ENCODE measurements around the gene CGB3.

CGB3 gene

DNA sequence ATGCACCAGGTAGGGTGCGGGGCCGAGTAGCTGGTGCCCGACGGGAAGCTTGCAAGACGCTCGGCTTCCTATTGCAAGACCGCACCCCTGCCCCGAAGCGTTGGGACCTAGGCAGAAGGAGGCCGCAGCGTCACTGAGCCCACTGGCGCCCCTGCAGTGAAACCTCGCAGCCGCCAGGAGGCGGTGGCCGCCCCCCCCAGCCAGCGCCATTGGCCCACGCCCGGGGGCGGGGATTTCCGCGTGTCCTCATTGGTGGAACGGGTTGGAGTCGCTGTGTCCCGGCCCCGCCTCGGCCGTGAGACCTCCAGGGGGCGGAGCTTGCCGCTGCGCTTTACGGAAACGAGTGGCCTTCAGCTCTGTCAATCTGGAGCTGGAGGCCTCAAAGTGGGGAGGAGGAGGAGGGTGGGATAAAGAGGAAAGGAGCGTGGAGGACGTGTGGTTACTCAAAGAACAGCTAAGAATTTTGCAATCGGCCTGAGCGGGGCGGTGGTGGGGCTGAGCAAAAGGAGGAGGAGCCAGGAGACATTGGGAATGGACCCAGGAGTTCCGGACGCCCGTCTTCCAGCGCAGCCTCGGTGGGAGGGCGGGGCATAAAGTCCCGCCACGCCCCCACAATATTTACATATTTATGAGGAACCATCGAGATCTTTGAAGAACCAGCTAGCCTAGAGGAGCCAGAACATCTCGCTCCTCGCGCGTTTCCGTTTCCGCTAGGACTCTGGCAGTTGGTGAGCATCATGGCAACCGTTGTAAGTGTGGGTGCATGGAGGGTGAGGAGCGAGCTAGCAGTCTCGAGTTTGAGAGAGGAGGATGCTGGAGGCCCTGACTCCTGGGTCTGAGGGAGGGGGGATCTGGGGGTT, 30.7 kb downstream of the CGB3 start, which contains the start of the genes GYS1 and RUVBL2 (continued):
- TF ChIP-seq OSR2 (tag by site-specific recombination; IDR thresholded peaks at IDR 0.05), result no peak
- TF ChIP-seq, protein P1, sequence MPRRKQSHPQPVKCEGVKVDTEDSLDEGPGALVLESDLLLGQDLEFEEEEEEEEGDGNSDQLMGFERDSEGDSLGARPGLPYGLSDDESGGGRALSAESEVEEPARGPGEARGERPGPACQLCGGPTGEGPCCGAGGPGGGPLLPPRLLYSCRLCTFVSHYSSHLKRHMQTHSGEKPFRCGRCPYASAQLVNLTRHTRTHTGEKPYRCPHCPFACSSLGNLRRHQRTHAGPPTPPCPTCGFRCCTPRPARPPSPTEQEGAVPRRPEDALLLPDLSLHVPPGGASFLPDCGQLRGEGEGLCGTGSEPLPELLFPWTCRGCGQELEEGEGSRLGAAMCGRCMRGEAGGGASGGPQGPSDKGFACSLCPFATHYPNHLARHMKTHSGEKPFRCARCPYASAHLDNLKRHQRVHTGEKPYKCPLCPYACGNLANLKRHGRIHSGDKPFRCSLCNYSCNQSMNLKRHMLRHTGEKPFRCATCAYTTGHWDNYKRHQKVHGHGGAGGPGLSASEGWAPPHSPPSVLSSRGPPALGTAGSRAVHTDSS (tag by site-specific recombination; IDR thresholded peaks at IDR 0.05), result peak; percentile 96
- no peak for TF ChIP-seq ZNF302 (tag by site-specific recombination; IDR thresholded peaks at IDR 0.05; ENCODE audit: low read depth)
- TF ChIP-seq ZNF548 (tag by site-specific recombination; IDR thresholded peaks at IDR 0.05), result no peak
- TF ChIP-seq ZNF521 (tag by site-specific recombination; IDR thresholded peaks at IDR 0.05), result no peak
- TF ChIP-seq ZNF146 (tag by site-specific recombination; IDR thresholded peaks at IDR 0.05), result no peak
- TF ChIP-seq ZNF561 (tag by site-specific recombination; IDR thresholded peaks at IDR 0.05; ENCODE audit: borderline replicate concordance), result 0 out of 2 replicates have a peak, but pooled peaks have one; percentile 51
- TF ChIP-seq GLI4 (tag by site-specific recombination; IDR thresholded peaks at IDR 0.05), result no peak
- TF ChIP-seq, protein P2, sequence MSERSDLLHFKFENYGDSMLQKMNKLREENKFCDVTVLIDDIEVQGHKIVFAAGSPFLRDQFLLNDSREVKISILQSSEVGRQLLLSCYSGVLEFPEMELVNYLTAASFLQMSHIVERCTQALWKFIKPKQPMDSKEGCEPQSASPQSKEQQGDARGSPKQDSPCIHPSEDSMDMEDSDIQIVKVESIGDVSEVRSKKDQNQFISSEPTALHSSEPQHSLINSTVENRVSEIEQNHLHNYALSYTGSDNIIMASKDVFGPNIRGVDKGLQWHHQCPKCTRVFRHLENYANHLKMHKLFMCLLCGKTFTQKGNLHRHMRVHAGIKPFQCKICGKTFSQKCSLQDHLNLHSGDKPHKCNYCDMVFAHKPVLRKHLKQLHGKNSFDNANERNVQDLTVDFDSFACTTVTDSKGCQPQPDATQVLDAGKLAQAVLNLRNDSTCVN (tag by site-specific recombination; optimal IDR thresholded peaks at IDR 0.05), result peak; percentile 16

DNA sequence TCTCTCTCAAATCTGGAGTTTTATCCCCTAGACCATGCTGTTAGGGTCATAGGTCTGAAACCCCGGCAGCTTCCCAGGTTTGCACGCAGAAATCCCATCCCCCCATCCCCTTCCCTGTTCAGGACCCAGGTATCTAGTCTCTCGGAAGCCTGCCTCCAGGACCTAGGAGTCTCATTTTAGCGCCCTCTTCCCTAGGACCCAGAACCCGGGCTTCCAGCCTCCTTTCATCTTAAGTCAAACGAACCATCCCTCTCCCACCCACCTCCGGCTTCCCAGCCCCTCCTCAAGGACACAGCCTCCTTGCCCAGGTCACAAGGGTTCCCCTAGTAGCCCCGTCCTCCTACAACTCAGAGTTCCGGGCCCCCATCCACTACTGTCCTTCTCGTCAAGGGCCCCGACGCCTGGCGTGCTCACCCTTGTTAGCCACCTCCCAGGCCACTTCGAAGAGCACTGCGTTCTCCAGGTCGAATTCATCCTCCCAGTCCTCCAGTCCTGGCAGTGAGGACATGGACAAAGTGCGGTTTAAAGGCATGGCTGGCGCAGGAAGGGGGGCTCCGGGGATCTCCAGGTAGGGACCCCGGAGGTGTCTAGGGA, 31.5 kb downstream of the CGB3 start:
- ChIA-PET POLR2A (interaction anchor here (0.9 to 2.8 kb wide), 26 partner anchors 9 to 459 kb away, joined by 3 to 33 read pairs (median 7); partner anchors contain the start of genes DHDH, LHB, LIN7B and NTF4), CTCF (interaction anchor here (0.6 to 2.9 kb wide), 39 partner anchors 9 to 366 kb away, joined by 3 to 79 read pairs (median 5); partner anchors contain the start of genes CGB2, CGB7 and NUCB1)
- Histone ChIP-seq H3K4me1 (ENCODE audit: control insufficient read depth, insufficient read depth, low read length) (peaks cover 12% of the 10 kb centered on the region; the same call in 1 of the 2 replicates), H3K27ac (ENCODE audit: extremely low read depth, low read depth, low read length) (peak overlapping the region; percentile 81), H3K9me3 (ENCODE audit: control insufficient read depth, insufficient read depth, low read depth, low read length) (no peaks in the 10 kb centered on the region), H3K4me3 (ENCODE audit: low read depth, low read length) (peak overlapping the region; percentile 54), H3K36me3 (ENCODE audit: control insufficient read depth in 2 of 2, insufficient read depth in 1 of 2, low read length in 2 of 2) (peaks cover 18 to 34% of the 10 kb centered on the region in 2 experiments; a peak in 2 of 3 replicates)
- TF ChIP-seq, protein P3, sequence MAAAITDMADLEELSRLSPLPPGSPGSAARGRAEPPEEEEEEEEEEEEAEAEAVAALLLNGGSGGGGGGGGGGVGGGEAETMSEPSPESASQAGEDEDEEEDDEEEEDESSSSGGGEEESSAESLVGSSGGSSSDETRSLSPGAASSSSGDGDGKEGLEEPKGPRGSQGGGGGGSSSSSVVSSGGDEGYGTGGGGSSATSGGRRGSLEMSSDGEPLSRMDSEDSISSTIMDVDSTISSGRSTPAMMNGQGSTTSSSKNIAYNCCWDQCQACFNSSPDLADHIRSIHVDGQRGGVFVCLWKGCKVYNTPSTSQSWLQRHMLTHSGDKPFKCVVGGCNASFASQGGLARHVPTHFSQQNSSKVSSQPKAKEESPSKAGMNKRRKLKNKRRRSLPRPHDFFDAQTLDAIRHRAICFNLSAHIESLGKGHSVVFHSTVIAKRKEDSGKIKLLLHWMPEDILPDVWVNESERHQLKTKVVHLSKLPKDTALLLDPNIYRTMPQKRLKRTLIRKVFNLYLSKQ (tag by site-specific recombination; IDR thresholded peaks at IDR 0.05; ENCODE audit: borderline replicate concordance), result no peak
- TF ChIP-seq, protein P4, sequence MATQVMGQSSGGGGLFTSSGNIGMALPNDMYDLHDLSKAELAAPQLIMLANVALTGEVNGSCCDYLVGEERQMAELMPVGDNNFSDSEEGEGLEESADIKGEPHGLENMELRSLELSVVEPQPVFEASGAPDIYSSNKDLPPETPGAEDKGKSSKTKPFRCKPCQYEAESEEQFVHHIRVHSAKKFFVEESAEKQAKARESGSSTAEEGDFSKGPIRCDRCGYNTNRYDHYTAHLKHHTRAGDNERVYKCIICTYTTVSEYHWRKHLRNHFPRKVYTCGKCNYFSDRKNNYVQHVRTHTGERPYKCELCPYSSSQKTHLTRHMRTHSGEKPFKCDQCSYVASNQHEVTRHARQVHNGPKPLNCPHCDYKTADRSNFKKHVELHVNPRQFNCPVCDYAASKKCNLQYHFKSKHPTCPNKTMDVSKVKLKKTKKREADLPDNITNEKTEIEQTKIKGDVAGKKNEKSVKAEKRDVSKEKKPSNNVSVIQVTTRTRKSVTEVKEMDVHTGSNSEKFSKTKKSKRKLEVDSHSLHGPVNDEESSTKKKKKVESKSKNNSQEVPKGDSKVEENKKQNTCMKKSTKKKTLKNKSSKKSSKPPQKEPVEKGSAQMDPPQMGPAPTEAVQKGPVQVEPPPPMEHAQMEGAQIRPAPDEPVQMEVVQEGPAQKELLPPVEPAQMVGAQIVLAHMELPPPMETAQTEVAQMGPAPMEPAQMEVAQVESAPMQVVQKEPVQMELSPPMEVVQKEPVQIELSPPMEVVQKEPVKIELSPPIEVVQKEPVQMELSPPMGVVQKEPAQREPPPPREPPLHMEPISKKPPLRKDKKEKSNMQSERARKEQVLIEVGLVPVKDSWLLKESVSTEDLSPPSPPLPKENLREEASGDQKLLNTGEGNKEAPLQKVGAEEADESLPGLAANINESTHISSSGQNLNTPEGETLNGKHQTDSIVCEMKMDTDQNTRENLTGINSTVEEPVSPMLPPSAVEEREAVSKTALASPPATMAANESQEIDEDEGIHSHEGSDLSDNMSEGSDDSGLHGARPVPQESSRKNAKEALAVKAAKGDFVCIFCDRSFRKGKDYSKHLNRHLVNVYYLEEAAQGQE (tag by site-specific recombination; IDR thresholded peaks at IDR 0.05), result no peak
- TF ChIP-seq ZNF777 (tag by site-specific recombination; IDR thresholded peaks at IDR 0.05; ENCODE audit: borderline replicate concordance), result peak; percentile 61; the same call in 1 of the 2 replicates
- TF ChIP-seq ZNF664 (tag by site-specific recombination; IDR thresholded peaks at IDR 0.05), result no peak
- TF ChIP-seq OVOL3 (tag by site-specific recombination; IDR thresholded peaks at IDR 0.05), result 0 out of 2 replicates have a peak, but pooled peaks have one; percentile 23
- TF ChIP-seq ZNF335 (tag by site-specific recombination; conservative IDR thresholded peaks at IDR 0.05), result peak; percentile 80
- TF ChIP-seq ZBTB20 (tag by site-specific recombination; IDR thresholded peaks at IDR 0.05), result peak; percentile 99
- 0 out of 2 replicates have a peak, but pooled peaks have one; percentile 16 for TF ChIP-seq KLF7 (tag by site-specific recombination; IDR thresholded peaks at IDR 0.05; ENCODE audit: borderline replicate concordance)
- TF ChIP-seq, protein P5, sequence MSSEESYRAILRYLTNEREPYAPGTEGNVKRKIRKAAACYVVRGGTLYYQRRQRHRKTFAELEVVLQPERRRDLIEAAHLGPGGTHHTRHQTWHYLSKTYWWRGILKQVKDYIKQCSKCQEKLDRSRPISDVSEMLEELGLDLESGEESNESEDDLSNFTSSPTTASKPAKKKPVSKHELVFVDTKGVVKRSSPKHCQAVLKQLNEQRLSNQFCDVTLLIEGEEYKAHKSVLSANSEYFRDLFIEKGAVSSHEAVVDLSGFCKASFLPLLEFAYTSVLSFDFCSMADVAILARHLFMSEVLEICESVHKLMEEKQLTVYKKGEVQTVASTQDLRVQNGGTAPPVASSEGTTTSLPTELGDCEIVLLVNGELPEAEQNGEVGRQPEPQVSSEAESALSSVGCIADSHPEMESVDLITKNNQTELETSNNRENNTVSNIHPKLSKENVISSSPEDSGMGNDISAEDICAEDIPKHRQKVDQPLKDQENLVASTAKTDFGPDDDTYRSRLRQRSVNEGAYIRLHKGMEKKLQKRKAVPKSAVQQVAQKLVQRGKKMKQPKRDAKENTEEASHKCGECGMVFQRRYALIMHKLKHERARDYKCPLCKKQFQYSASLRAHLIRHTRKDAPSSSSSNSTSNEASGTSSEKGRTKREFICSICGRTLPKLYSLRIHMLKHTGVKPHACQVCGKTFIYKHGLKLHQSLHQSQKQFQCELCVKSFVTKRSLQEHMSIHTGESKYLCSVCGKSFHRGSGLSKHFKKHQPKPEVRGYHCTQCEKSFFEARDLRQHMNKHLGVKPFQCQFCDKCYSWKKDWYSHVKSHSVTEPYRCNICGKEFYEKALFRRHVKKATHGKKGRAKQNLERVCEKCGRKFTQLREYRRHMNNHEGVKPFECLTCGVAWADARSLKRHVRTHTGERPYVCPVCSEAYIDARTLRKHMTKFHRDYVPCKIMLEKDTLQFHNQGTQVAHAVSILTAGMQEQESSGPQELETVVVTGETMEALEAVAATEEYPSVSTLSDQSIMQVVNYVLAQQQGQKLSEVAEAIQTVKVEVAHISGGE (tag by site-specific recombination; conservative IDR thresholded peaks at IDR 0.05; ENCODE audit: low read depth), result peak; percentile 60; the same call in 1 of the 2 replicates
- TF ChIP-seq, protein P6, sequence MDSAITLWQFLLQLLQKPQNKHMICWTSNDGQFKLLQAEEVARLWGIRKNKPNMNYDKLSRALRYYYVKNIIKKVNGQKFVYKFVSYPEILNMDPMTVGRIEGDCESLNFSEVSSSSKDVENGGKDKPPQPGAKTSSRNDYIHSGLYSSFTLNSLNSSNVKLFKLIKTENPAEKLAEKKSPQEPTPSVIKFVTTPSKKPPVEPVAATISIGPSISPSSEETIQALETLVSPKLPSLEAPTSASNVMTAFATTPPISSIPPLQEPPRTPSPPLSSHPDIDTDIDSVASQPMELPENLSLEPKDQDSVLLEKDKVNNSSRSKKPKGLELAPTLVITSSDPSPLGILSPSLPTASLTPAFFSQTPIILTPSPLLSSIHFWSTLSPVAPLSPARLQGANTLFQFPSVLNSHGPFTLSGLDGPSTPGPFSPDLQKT (IDR thresholded peaks at IDR 0.05; ENCODE audit: borderline replicate concordance, low read depth, low read length), result no peak
- TF ChIP-seq ZNF394 (tag by site-specific recombination; IDR thresholded peaks at IDR 0.05; ENCODE audit: borderline replicate concordance), result no peak

Measured in HEK293 (cell line).